ENCODE data around the gene RAB11FIP3.
A peak's percentile ranks its signal among the peaks of the same experiment; 100 is the strongest.
"Not testable (repeated sequence)": the region's sequence is repeated elsewhere in the genome, so short reads cannot be mapped to it uniquely, and the experiment has no call there.

The RAB11FIP3 gene

GRCh38 chr16:422179-422578 lies 3.3 kb upstream of the RAB11FIP3 start:
- DNase-seq (ENCODE audit: low read depth in 2 of 2): not testable (repeated sequence)

- DNase-seq (ENCODE audit: low read depth in 2 of 2): no peak
These were observed 1.3 kb upstream of the RAB11FIP3 start for GRCh38 chr16:424033-424622.

GRCh38 chr16:424623-425081 lies 797 bp upstream of the RAB11FIP3 start:
- no peak for DNase-seq (ENCODE audit: low read depth in 2 of 2)

GRCh38 chr16:425740-426114 lies 278 bp downstream of the RAB11FIP3 start:
- DNase-seq (ENCODE audit: low read depth in 2 of 2): peak in 1 of 2 donors; percentile 9

- DNase-seq (ENCODE audit: low read depth in 2 of 2): no peak
These were observed 861 bp downstream of the RAB11FIP3 start for GRCh38 chr16:426115-426905.

- no peak for DNase-seq (ENCODE audit: low read depth in 2 of 2)
These were observed 1.4 kb downstream of the RAB11FIP3 start for GRCh38 chr16:426906-427249.

GRCh38 chr16:427250-427649 lies 1.8 kb downstream of the RAB11FIP3 start:
- DNase-seq (ENCODE audit: low read depth in 2 of 2): no peak

GRCh38 chr16:430904-431303 lies 5.5 kb downstream of the RAB11FIP3 start:
- DNase-seq (ENCODE audit: low read depth in 2 of 2): no peak

GRCh38 chr16:440627-441026 lies 15.2 kb downstream of the RAB11FIP3 start:
- DNase-seq (ENCODE audit: low read depth in 2 of 2): no peak

GRCh38 chr16:441447-441846 lies 16.0 kb downstream of the RAB11FIP3 start:
- DNase-seq (ENCODE audit: low read depth in 2 of 2): no peak

GRCh38 chr16:442976-443375 lies 17.5 kb downstream of the RAB11FIP3 start:
- DNase-seq (ENCODE audit: low read depth in 2 of 2): no peak

- DNase-seq (ENCODE audit: low read depth in 2 of 2): no peak
These were observed 18.6 kb downstream of the RAB11FIP3 start for GRCh38 chr16:444027-444426.

GRCh38 chr16:445566-445965 lies 20.1 kb downstream of the RAB11FIP3 start:
- no peak for DNase-seq (ENCODE audit: low read depth in 2 of 2)

GRCh38 chr16:450385-450784 lies 24.9 kb downstream of the RAB11FIP3 start:
- DNase-seq (ENCODE audit: low read depth in 2 of 2): no peak

GRCh38 chr16:450785-451512 lies 25.5 kb downstream of the RAB11FIP3 start:
- DNase-seq (ENCODE audit: low read depth in 2 of 2): no peak

GRCh38 chr16:454397-454940 lies 29.0 kb downstream of the RAB11FIP3 start:
- no peak for DNase-seq (ENCODE audit: low read depth in 2 of 2)

- no peak for DNase-seq (ENCODE audit: low read depth in 2 of 2)
These were observed 30.0 kb downstream of the RAB11FIP3 start for GRCh38 chr16:455453-455852.

GRCh38 chr16:456891-457483 lies 31.5 kb downstream of the RAB11FIP3 start:
- DNase-seq (ENCODE audit: low read depth in 2 of 2): no peak

GRCh38 chr16:457732-458400 lies 32.4 kb downstream of the RAB11FIP3 start:
- DNase-seq (ENCODE audit: low read depth in 2 of 2): no peak

- no peak for DNase-seq (ENCODE audit: low read depth in 2 of 2)
These were observed 34.3 kb downstream of the RAB11FIP3 start for GRCh38 chr16:459761-460160.

- DNase-seq (ENCODE audit: low read depth in 2 of 2): no peak
These were observed 35.3 kb downstream of the RAB11FIP3 start for GRCh38 chr16:460787-461186.

- no peak for DNase-seq (ENCODE audit: low read depth in 2 of 2)
These were observed 37.6 kb downstream of the RAB11FIP3 start for GRCh38 chr16:463071-463470.

Data from stimulated activated CD8-positive, alpha-beta memory T cell treated with anti-CD3 and anti-CD28 coated beads, Interleukin-7, amount 100 ng/mL, for 1 hour (primary cell).